ENCODE results near the gene BEND6. TPM values are rescaled to one million over a fixed set of nuclear protein-coding genes. Genes with fewer than 3 reads are reported as not detected.

Gene BEND6
- total and polyA plus RNA-seq, 2 of the 8 experiments (the other 6 are each of a cell fraction or from before 2014, with no cell fraction given) = 0.71 to 2.1 TPM

GRCh38 chr6:57035549-57035948 is 80.6 kb downstream of the BEND6 start:
- POLR2A ChIA-PET (ENCODE audit: partially characterized antibody) = no interaction called here
- H3K9ac ChIP-seq (replicated peaks in 1 of 4; ENCODE audit: extremely low read depth in 1 of 4, low read depth in 3 of 4, low read length in 3 of 4) = no peak overlapping the region
- H3K4me3 ChIP-seq (ENCODE audit: extremely low read depth in 1 of 4, insufficient read depth in 2 of 4, low read depth in 3 of 4, low read length in 4 of 4) = no peak overlapping the region

More at GRCh38 chr6:57035549-57035948, 80.6 kb downstream of the BEND6 start:
- H2AFZ ChIP-seq (ENCODE audit: low read length) = no peak overlapping the region
- H4K5ac ChIP-seq (ENCODE audit: insufficient read length, low read depth, low read length) = no peak overlapping the region
- no peak for DNase-seq (ENCODE audit: low read depth in 1 of 2, low spot score in 2 of 2)
- no peak overlapping the region for H3K14ac ChIP-seq (ENCODE audit: insufficient read length)
- no peaks in the 10 kb centered on the region for H3K36me3 ChIP-seq (ENCODE audit: control insufficient read depth in 2 of 4, insufficient read depth in 4 of 4, low read length in 3 of 4)
- no peak overlapping the region for H2BK5ac ChIP-seq (ENCODE audit: low read depth, low read length)
- no peaks in the 10 kb centered on the region for H3K9me3 ChIP-seq (ENCODE audit: insufficient read depth in 2 of 2, low read depth in 1 of 2, low read length in 1 of 2)
- no peaks in the 10 kb centered on the region for H3K27me3 ChIP-seq (replicated peaks in 1 of 4; ENCODE audit: control insufficient read depth in 3 of 4, extremely low read depth in 1 of 4, insufficient read depth in 3 of 4, low read length in 3 of 4)
- H3K23ac ChIP-seq (ENCODE audit: insufficient read length) = no peak overlapping the region
- H3K18ac ChIP-seq (ENCODE audit: extremely low read depth, low read length) = no peak overlapping the region
- H2AK5ac ChIP-seq (ENCODE audit: low read depth, low read length) = no peak overlapping the region
- no peaks in the 10 kb centered on the region for H3K23me2 ChIP-seq (ENCODE audit: low read depth, low read length)
- H4K20me1 ChIP-seq (replicated peaks in 1 of 2; ENCODE audit: control insufficient read depth in 1 of 2, insufficient read depth in 2 of 2, low read length in 2 of 2) = no peaks in the 10 kb centered on the region
- no peak overlapping the region for H2BK15ac ChIP-seq (ENCODE audit: low read length)
- H3K79me2 ChIP-seq (ENCODE audit: control insufficient read depth in 1 of 2, insufficient read depth in 2 of 2, low read length in 2 of 2) = no peaks in the 10 kb centered on the region
- CTCF ChIA-PET (ENCODE audit: partially characterized antibody) = no interaction called here
- no peak overlapping the region for H2BK12ac ChIP-seq (ENCODE audit: low read depth, low read length)
- no peaks in the 10 kb centered on the region; a peak in 1 of 7 replicates for H3K4me1 ChIP-seq (replicated peaks in 1 of 4; ENCODE audit: control insufficient read depth in 3 of 4, insufficient read depth in 4 of 4, low read length in 3 of 4)
- H3K4me2 ChIP-seq (ENCODE audit: insufficient read depth in 1 of 2, low read depth in 2 of 2, low read length in 2 of 2) = no peak overlapping the region
- no peak overlapping the region for H4K8ac ChIP-seq (ENCODE audit: extremely low read depth, insufficient read depth, low read length)
- H3K79me1 ChIP-seq (ENCODE audit: low read depth, low read length) = no peaks in the 10 kb centered on the region
- H3K27ac ChIP-seq (ENCODE audit: low read depth, low read length) = no peak overlapping the region
- no peak for TF ChIP-seq POLR2AphosphoS5 (IDR thresholded peaks at IDR 0.05; ENCODE audit: low read depth, low read length)
- TF ChIP-seq POU5F1 (IDR thresholded peaks at IDR 0.05; ENCODE audit: low read depth, low read length) = no peak
- no peak for TF ChIP-seq E2F6 (IDR thresholded peaks at IDR 0.05)
- no peak for TF ChIP-seq HDAC6 (IDR thresholded peaks at IDR 0.05; ENCODE audit: low read depth, low read length)
- no peak for TF ChIP-seq CBX8 (IDR thresholded peaks at IDR 0.05; ENCODE audit: borderline replicate concordance, low read depth, low read length)
- TF ChIP-seq JUN (IDR thresholded peaks at IDR 0.05; ENCODE audit: low read depth, low read length) = no peak
- TF ChIP-seq SIRT6 (IDR thresholded peaks at IDR 0.05; ENCODE audit: low read length) = no peak
- TF ChIP-seq CHD1 (IDR thresholded peaks at IDR 0.05; ENCODE audit: low read depth, low read length) = no peak
- H4K91ac ChIP-seq (replicated peaks; ENCODE audit: insufficient read length, low read length) = no peak overlapping the region
- FAIRE-seq = no peak
- H3K56ac ChIP-seq (replicated peaks; ENCODE audit: insufficient read length, low read depth, low read length) = no peak overlapping the region
- H3K4ac ChIP-seq (replicated peaks; ENCODE audit: insufficient read length, low read depth, low read length) = no peak overlapping the region
- 31% methylated on average over 3 of the region's 3 CpGs; no CpG with 5 or more reads in 1 of the 2 experiments for whole genome bisulfite sequencing, 2 experiments (ENCODE audit: extremely low coverage in 1 of 2, insufficient coverage in 1 of 2, insufficient read length in 1 of 2, insufficient replicate concordance in 2 of 2, low coverage in 1 of 2, low lambda C conversion rate in 2 of 2, missing lambda C conversion rate in 1 of 2)
- no peak overlapping the region for H2BK20ac ChIP-seq (ENCODE audit: low read length)
- H2BK120ac ChIP-seq (replicated peaks; ENCODE audit: low read depth, low read length) = no peak overlapping the region
